Measurements from ENCODE around the gene NCAPD2. TPM values are rescaled to one million over a fixed set of nuclear protein-coding genes. Genes with fewer than 3 reads are reported as not detected.

Gene NCAPD2
- total and polyA plus RNA-seq, 7 experiments from 2014 or later = 24.4 to 121 (median 38.4) TPM

DNA sequence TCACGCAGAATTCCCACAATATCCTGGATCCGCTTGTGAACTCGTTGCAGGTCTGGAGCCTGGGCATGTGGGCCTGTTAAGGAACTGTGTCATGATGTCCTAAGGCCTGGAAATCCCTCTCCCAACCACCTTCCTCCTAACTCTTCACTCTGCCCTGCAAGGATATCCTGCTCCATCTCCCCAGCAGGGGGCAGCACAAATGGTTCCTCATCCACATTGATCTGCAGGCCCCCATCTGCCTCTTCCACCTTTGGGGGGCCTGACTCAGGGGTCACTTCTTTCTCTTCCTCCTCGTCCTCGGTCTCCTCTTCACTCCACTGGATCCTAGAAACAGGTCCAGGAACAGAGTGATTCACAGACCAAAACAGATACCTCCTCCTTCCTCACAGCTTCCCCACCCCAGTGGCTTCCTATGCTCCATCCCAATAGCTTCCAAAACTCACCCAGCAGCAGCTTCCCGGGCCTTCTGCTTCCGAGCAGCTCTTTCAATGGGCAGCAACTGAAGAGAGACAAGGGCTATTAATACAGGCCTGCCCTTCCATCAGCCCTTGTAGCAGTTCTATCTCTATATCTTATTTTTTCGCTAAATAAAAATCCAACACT is 69.6 kb downstream of the NCAPD2 start:
- no peaks in the 10 kb centered on the region for H3K27me3 ChIP-seq (ENCODE audit: control insufficient read depth in 2 of 2, insufficient read depth in 2 of 2, low read length in 2 of 2)
- H3K9me3 Mint-ChIP-seq = peaks cover 0 to 1% (median 0%) of the 10 kb centered on the region in 11 donors
- peaks cover 22 to 54% (median 41%) of the 10 kb centered on the region in 7 donors for H3K4me1 Mint-ChIP-seq
- H3K36me3 ChIP-seq (ENCODE audit: control insufficient read depth in 2 of 3, insufficient read depth in 3 of 3, low read length in 3 of 3) = peaks cover 36 to 65% (median 43%) of the 10 kb centered on the region in 3 experiments
- no peaks in the 10 kb centered on the region for H3K9me3 ChIP-seq (ENCODE audit: control insufficient read depth in 2 of 3, low read length in 3 of 3)
- H3K36me3 Mint-ChIP-seq = peaks cover 22 to 57% (median 40%) of the 10 kb centered on the region in 5 donors
- DNase-seq (peak; percentile 36 to 68 (median 52)), ATAC-seq (peak; percentile 43)
- H3K27ac Mint-ChIP-seq = peak overlapping the region in 7 of 9 donors; percentile 9 to 86 (median 78)
- H3K27ac ChIP-seq (ENCODE audit: low read depth, low read length) = no peak overlapping the region
- CTCF ChIA-PET = interaction anchor here (0.9 to 1.4 kb wide), 6 partner anchors 12 to 232 kb away, joined by 3 to 7 read pairs (median 4); no protein-coding TSS in a partner anchor
- POLR2A ChIA-PET = interaction anchor here (0.9 kb wide), 1 partner anchor 25 kb away, joined by 3 read pairs; no protein-coding TSS in a partner anchor
- H3K4me1 ChIP-seq (ENCODE audit: control insufficient read depth in 2 of 2, insufficient read depth in 2 of 2, low read length in 2 of 2) = peaks cover 8 to 14% of the 10 kb centered on the region in 2 donors
- intact Hi-C loops (cut with micrococcal nuclease) = loop anchor here in 1 of 2 donors (1.0 kb wide), 1 partner anchor 216 kb away; no protein-coding TSS in a partner anchor
- H3K4me3 Mint-ChIP-seq = peak overlapping the region in 2 of 10 donors; percentile 6 to 55
- H3K27me3 Mint-ChIP-seq = no peaks in the 10 kb centered on the region
- H3K4me3 ChIP-seq (ENCODE audit: low read length) = no peak overlapping the region

DNA sequence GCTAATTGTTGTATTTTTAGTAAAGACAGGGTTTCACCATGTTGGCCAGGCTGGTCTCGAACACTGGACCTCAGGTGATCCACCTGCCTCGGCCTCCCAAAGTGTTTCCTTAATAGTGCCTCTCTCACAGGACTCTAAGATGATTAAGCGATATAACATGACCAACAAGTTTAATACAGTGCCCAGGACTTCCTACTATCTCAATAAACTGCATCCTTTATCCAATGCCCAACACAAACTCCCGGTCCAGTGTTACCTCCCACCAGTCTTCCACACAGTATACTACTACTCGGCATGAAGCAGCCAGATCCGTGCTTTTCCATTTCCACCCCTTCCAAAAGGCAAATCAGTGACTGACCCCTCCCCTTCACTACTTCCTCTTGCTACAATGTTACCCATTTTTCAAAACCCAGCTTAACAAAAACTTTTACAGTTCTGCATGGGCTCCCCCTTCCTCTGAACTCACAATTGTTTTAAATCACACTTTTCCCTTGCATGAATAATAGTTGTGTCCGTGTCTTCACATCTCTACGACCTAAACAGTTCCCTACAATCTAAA is 73.3 kb downstream of the NCAPD2 start:
- Mint-ChIP-seq H3K4me3 (peak overlapping the region; percentile 90 to 100 (median 98)), H3K9me3 (peaks cover 0 to 1% (median 0%) of the 10 kb centered on the region in 11 donors), H3K27ac (peak overlapping the region; percentile 92 to 100 (median 99)), H3K36me3 (peaks cover 15 to 37% (median 30%) of the 10 kb centered on the region in 5 donors), H3K27me3 (no peaks in the 10 kb centered on the region), H3K4me1 (peaks cover 21 to 65% (median 57%) of the 10 kb centered on the region in 7 donors)
- POLR2A ChIA-PET = interaction anchor here (0.5 to 3.1 kb wide), 11 partner anchors 9 to 255 kb away, joined by 3 to 19 read pairs (median 6); no protein-coding TSS in a partner anchor
- Histone ChIP-seq H3K36me3 (ENCODE audit: control insufficient read depth in 2 of 3, insufficient read depth in 3 of 3, low read length in 3 of 3) (peaks cover 10 to 51% (median 15%) of the 10 kb centered on the region in 3 experiments), H3K4me1 (ENCODE audit: control insufficient read depth in 2 of 2, insufficient read depth in 2 of 2, low read length in 2 of 2) (peaks cover 8 to 18% of the 10 kb centered on the region in 2 donors), H3K9me3 (ENCODE audit: control insufficient read depth in 2 of 3, low read length in 3 of 3) (no peaks in the 10 kb centered on the region), H3K27ac (ENCODE audit: low read depth, low read length) (peak overlapping the region; percentile 94), H3K27me3 (ENCODE audit: control insufficient read depth in 2 of 2, insufficient read depth in 2 of 2, low read length in 2 of 2) (no peaks in the 10 kb centered on the region), H3K4me3 (ENCODE audit: low read length) (peak overlapping the region; percentile 89)
- CTCF ChIA-PET = interaction anchor here (1.0 to 1.2 kb wide), 2 partner anchors 10 to 20 kb away, joined by 3 to 4 read pairs; no protein-coding TSS in a partner anchor
- DNase-seq (no peak), ATAC-seq (no peak)
- intact Hi-C loops (cut with micrococcal nuclease) = loop anchor here (5.0 kb wide), 2 partner anchors 210 to 260 kb away; partner anchors contain the start of gene P3H3 (in 1 of the 2)

GRCh38 chr12:6569312-6569711 is 75.4 kb downstream of the NCAPD2 start:
- H3K27ac Mint-ChIP-seq = peak overlapping the region; percentile 40 to 99 (median 86)
- Histone ChIP-seq H3K4me1 (ENCODE audit: control insufficient read depth in 2 of 2, insufficient read depth in 2 of 2, low read length in 2 of 2) (peaks cover 8 to 18% of the 10 kb centered on the region in 2 donors), H3K27ac (ENCODE audit: low read depth, low read length) (peak overlapping the region; percentile 94), H3K27me3 (ENCODE audit: control insufficient read depth in 2 of 2, insufficient read depth in 2 of 2, low read length in 2 of 2) (no peaks in the 10 kb centered on the region), H3K4me3 (ENCODE audit: low read length) (no peak overlapping the region), H3K36me3 (ENCODE audit: control insufficient read depth in 2 of 3, insufficient read depth in 3 of 3, low read length in 3 of 3) (peaks cover 13 to 58% (median 14%) of the 10 kb centered on the region in 3 experiments), H3K9me3 (ENCODE audit: control insufficient read depth in 2 of 3, low read length in 3 of 3) (no peaks in the 10 kb centered on the region)
- ATAC-seq (no peak), DNase-seq (no peak)
- CTCF ChIA-PET = no interaction called here
- H3K4me3 Mint-ChIP-seq = peak overlapping the region; percentile 45 to 100 (median 94)
- peaks cover 0 to 1% (median 0%) of the 10 kb centered on the region in 11 donors for H3K9me3 Mint-ChIP-seq
- H3K4me1 Mint-ChIP-seq = peaks cover 17 to 53% (median 51%) of the 10 kb centered on the region in 7 donors
- intact Hi-C loops (cut with micrococcal nuclease) = loop anchor here (2.0 to 5.0 kb wide), 3 partner anchors 35 to 258 kb away; partner anchors contain the start of genes GAPDH (in 1 of the 2) and P3H3 (in 1 of the 2)
- H3K27me3 Mint-ChIP-seq = no peaks in the 10 kb centered on the region
- H3K36me3 Mint-ChIP-seq = peaks cover 11 to 37% (median 29%) of the 10 kb centered on the region in 5 donors
- POLR2A ChIA-PET = interaction anchor here (1.6 kb wide), 1 partner anchor 15 kb away, joined by 4 read pairs; no protein-coding TSS in a partner anchor

GRCh38 chr12:6569786-6570185 is 75.9 kb downstream of the NCAPD2 start:
- Histone ChIP-seq H3K36me3 (ENCODE audit: control insufficient read depth in 2 of 3, insufficient read depth in 3 of 3, low read length in 3 of 3) (peaks cover 13 to 60% (median 14%) of the 10 kb centered on the region in 3 experiments), H3K4me3 (ENCODE audit: low read length) (no peak overlapping the region), H3K27ac (ENCODE audit: low read depth, low read length) (peak overlapping the region; percentile 32), H3K27me3 (ENCODE audit: control insufficient read depth in 2 of 2, insufficient read depth in 2 of 2, low read length in 2 of 2) (no peaks in the 10 kb centered on the region), H3K9me3 (ENCODE audit: control insufficient read depth in 2 of 3, low read length in 3 of 3) (no peaks in the 10 kb centered on the region), H3K4me1 (ENCODE audit: control insufficient read depth in 2 of 2, insufficient read depth in 2 of 2, low read length in 2 of 2) (peaks cover 8 to 18% of the 10 kb centered on the region in 2 donors)
- Mint-ChIP-seq H3K27ac (peak overlapping the region in 8 of 9 donors; percentile 57 to 99 (median 91)), H3K27me3 (no peaks in the 10 kb centered on the region), H3K9me3 (peaks cover 0 to 1% (median 0%) of the 10 kb centered on the region in 11 donors), H3K4me3 (peak overlapping the region; percentile 45 to 100 (median 94)), H3K36me3 (peaks cover 11 to 40% (median 29%) of the 10 kb centered on the region in 5 donors), H3K4me1 (peaks cover 17 to 50% (median 47%) of the 10 kb centered on the region in 7 donors)
- ChIA-PET POLR2A (interaction anchor here (0.7 to 1.4 kb wide), 2 partner anchors 14 to 217 kb away, joined by 3 read pairs; partner anchors contain the start of gene IFFO1), CTCF (interaction anchor here (0.6 to 1.3 kb wide), 3 partner anchors 30 to 33 kb away, joined by 3 to 4 read pairs (median 3); no protein-coding TSS in a partner anchor)
- intact Hi-C loops (cut with micrococcal nuclease) = loop anchor here (1.0 to 5.0 kb wide), 5 partner anchors 35 to 258 kb away; partner anchors contain the start of genes GAPDH (in 1 of the 2), MLF2 (in 1 of the 2) and P3H3 (in 1 of the 2)
- DNase-seq (no peak), ATAC-seq (no peak)

- peak in 1 of 9 donors; percentile 51 for DNase-seq
- intact Hi-C loops (cut with micrococcal nuclease) = loop anchor here (1.0 kb wide), 2 partner anchors 35 to 183 kb away; partner anchors contain the start of gene MLF2 (in 1 of the 2)
- peaks cover 17 to 49% (median 44%) of the 10 kb centered on the region in 7 donors for H3K4me1 Mint-ChIP-seq
- peak overlapping the region in 7 of 10 donors; percentile 36 to 100 (median 94) for H3K4me3 Mint-ChIP-seq
- peaks cover 10 to 41% (median 29%) of the 10 kb centered on the region in 5 donors for H3K36me3 Mint-ChIP-seq
- CTCF ChIA-PET = interaction anchor here (0.6 to 1.8 kb wide), 9 partner anchors 9 to 208 kb away, joined by 3 to 6 read pairs (median 3); no protein-coding TSS in a partner anchor
- Histone ChIP-seq H3K27ac (ENCODE audit: low read depth, low read length) (no peak overlapping the region), H3K36me3 (ENCODE audit: control insufficient read depth in 2 of 3, insufficient read depth in 3 of 3, low read length in 3 of 3) (peaks cover 14 to 64% (median 14%) of the 10 kb centered on the region in 3 experiments), H3K9me3 (ENCODE audit: control insufficient read depth in 2 of 3, low read length in 3 of 3) (no peaks in the 10 kb centered on the region), H3K4me3 (ENCODE audit: low read length) (no peak overlapping the region), H3K4me1 (ENCODE audit: control insufficient read depth in 2 of 2, insufficient read depth in 2 of 2, low read length in 2 of 2) (peaks cover 8 to 18% of the 10 kb centered on the region in 2 donors), H3K27me3 (ENCODE audit: control insufficient read depth in 2 of 2, insufficient read depth in 2 of 2, low read length in 2 of 2) (no peaks in the 10 kb centered on the region)
- no peak for ATAC-seq
- peaks cover 0 to 1% (median 0%) of the 10 kb centered on the region in 11 donors for H3K9me3 Mint-ChIP-seq
- POLR2A ChIA-PET = interaction anchor here (0.7 to 1.4 kb wide), 6 partner anchors 8 to 217 kb away, joined by 3 to 8 read pairs (median 3); partner anchors contain the start of gene IFFO1
- H3K27ac Mint-ChIP-seq = peak overlapping the region; percentile 47 to 99 (median 86)
- H3K27me3 Mint-ChIP-seq = no peaks in the 10 kb centered on the region
These were observed 76.5 kb downstream of the NCAPD2 start for GRCh38 chr12:6570264-6570887.

Data from naive thymus-derived CD4-positive, alpha-beta T cell (primary cell).